SKM-1 (cell line): ENCODE measurements around the gene SLCO2B1.

ENCODE experiments used
- DNase-seq: peaks from one replicate; lab custom pipeline; 2025; ENCODE audit not compliant: unreplicated experiment; lab: John Stamatoyannopoulos, UW

The SLCO2B1 gene

GRCh38 chr11:75193271-75193670 is 42.4 kb downstream of the SLCO2B1 start:
- no peak for DNase-seq

GRCh38 chr11:75193711-75194110 is 42.8 kb downstream of the SLCO2B1 start:
- DNase-seq: no peak

GRCh38 chr11:75194147-75194546 is 43.2 kb downstream of the SLCO2B1 start:
- no peak for DNase-seq

GRCh38 chr11:75195167-75195962 is 44.5 kb downstream of the SLCO2B1 start:
- DNase-seq: peak; percentile 8

- no peak for DNase-seq
Measured at GRCh38 chr11:75196426-75196825, 45.5 kb downstream of the SLCO2B1 start.

- no peak for DNase-seq
Measured at GRCh38 chr11:75197512-75198277, 46.8 kb downstream of the SLCO2B1 start.

- DNase-seq: no peak
Measured at GRCh38 chr11:75198278-75198973, 47.5 kb downstream of the SLCO2B1 start.

GRCh38 chr11:75199412-75199955 is 48.6 kb downstream of the SLCO2B1 start:
- DNase-seq: no peak

GRCh38 chr11:75200051-75200450 is 49.1 kb downstream of the SLCO2B1 start:
- no peak for DNase-seq

GRCh38 chr11:75200531-75200930 is 49.6 kb downstream of the SLCO2B1 start:
- DNase-seq: no peak

GRCh38 chr11:75201771-75202170 is 50.9 kb downstream of the SLCO2B1 start:
- DNase-seq: no peak

GRCh38 chr11:75202195-75202594 is 51.3 kb downstream of the SLCO2B1 start:
- no peak for DNase-seq

GRCh38 chr11:75203138-75203537 is 52.2 kb downstream of the SLCO2B1 start:
- DNase-seq: no peak

GRCh38 chr11:75203641-75204011 is 52.7 kb downstream of the SLCO2B1 start:
- DNase-seq: no peak

GRCh38 chr11:75204012-75204674 is 53.2 kb downstream of the SLCO2B1 start:
- DNase-seq: no peak

GRCh38 chr11:75204685-75205563 is 54.0 kb downstream of the SLCO2B1 start:
- peak; percentile 41 for DNase-seq

- DNase-seq: no peak
Measured at GRCh38 chr11:75205564-75206020, 54.7 kb downstream of the SLCO2B1 start.

- no peak for DNase-seq
Measured at GRCh38 chr11:75208446-75208845, 57.5 kb downstream of the SLCO2B1 start.

GRCh38 chr11:75212411-75212810 is 61.5 kb downstream of the SLCO2B1 start:
- no peak for DNase-seq

- DNase-seq: peak; percentile 18
Measured at GRCh38 chr11:75214411-75214821, 63.5 kb downstream of the SLCO2B1 start.
